ENCODE results near the gene CASZ1. TPM values are rescaled to one million over a fixed set of nuclear protein-coding genes. Genes with fewer than 3 reads are reported as not detected.

The CASZ1 gene
- total RNA-seq, 1 donor from 2014 or later, result 3.4 TPM

DNA sequence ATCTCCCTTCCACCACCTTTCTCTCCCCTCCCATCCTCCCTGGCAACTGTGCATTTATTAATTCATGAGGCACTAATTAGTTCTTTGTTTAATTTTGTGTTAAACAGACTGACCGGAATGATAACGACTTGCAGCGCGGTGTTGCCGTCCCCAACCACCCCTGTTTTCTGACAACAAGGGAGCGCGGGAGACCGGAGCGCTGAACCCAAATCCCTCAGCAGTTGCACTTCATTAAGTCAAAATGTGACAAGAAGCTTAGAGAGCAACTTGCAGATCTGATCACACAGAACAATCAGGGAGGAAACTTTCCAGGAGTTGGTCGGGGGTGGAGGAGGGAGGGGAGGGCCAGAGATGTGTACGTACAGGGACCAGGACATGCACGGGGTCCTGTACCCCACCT, 89.2 kb downstream of the CASZ1 start:
- Histone ChIP-seq H3F3A (ENCODE audit: low read depth) (peaks cover 44% of the 10 kb centered on the region), H3K36me3 (no peaks in the 10 kb centered on the region), H3K27me3 (peaks cover 17% of the 10 kb centered on the region), H4K20me1 (ENCODE audit: low read depth) (peaks cover 28% of the 10 kb centered on the region), H3K4me3 (no peak overlapping the region), H3K79me2 (ENCODE audit: low read depth) (no peaks in the 10 kb centered on the region), H3K4me1 (peaks cover 70% of the 10 kb centered on the region), H3K9me3 (ENCODE audit: low read depth) (no peaks in the 10 kb centered on the region), H3K27ac (no peak overlapping the region), H3K9ac (no peak overlapping the region), H3K4me2 (peak overlapping the region; percentile 69), H2AFZ (replicated peaks) (no peak overlapping the region)
- H3K4me3 Mint-ChIP-seq, result peak overlapping the region; percentile 81
- H3K27me3 Mint-ChIP-seq (ENCODE audit: insufficient read depth, low read depth), result peaks cover 25% of the 10 kb centered on the region
- H3K9me3 Mint-ChIP-seq, result no peaks in the 10 kb centered on the region
- TF ChIP-seq, protein P1, sequence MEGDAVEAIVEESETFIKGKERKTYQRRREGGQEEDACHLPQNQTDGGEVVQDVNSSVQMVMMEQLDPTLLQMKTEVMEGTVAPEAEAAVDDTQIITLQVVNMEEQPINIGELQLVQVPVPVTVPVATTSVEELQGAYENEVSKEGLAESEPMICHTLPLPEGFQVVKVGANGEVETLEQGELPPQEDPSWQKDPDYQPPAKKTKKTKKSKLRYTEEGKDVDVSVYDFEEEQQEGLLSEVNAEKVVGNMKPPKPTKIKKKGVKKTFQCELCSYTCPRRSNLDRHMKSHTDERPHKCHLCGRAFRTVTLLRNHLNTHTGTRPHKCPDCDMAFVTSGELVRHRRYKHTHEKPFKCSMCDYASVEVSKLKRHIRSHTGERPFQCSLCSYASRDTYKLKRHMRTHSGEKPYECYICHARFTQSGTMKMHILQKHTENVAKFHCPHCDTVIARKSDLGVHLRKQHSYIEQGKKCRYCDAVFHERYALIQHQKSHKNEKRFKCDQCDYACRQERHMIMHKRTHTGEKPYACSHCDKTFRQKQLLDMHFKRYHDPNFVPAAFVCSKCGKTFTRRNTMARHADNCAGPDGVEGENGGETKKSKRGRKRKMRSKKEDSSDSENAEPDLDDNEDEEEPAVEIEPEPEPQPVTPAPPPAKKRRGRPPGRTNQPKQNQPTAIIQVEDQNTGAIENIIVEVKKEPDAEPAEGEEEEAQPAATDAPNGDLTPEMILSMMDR (IDR thresholded peaks at IDR 0.05), result no peak
- TF ChIP-seq EZH2 (IDR thresholded peaks at IDR 0.05), result no peak
- TF ChIP-seq EZH2phosphoT487 (IDR thresholded peaks at IDR 0.05), result no peak
- peaks cover 2% of the 10 kb centered on the region for H3K36me3 Mint-ChIP-seq
- H3K4me1 Mint-ChIP-seq, result peaks cover 92% of the 10 kb centered on the region
- peak; percentile 71 for DNase-seq (ENCODE audit: low spot score)
- H3K27ac Mint-ChIP-seq, result peak overlapping the region; percentile 99

DNA sequence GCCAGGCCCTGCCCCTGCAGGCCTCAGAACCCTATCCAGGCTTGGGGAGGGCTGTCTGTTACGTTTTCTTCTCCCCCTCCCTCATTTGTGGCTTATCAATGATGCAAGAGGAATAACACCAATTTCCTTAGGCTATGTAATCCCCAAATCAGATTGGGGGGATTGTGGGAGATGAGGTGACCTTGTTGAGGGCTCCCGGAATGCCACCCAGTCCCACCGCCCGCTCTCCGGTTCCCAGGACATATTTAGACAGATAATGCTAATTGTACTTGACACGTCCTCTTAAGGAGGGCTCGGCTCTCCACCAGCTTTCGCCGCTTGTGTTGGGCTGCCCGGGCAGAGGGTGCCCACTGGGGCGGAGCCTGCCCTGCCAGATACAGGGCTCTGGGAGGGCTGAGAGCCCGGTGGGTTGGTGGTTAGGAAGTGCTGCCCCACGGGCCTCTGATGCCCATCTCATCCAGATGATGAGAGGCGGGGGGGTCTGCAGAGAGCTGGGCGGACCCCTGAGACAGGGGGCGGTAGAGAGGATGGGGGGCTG, 90.0 kb downstream of the CASZ1 start:
- H4K20me1 ChIP-seq (ENCODE audit: low read depth), result peaks cover 28% of the 10 kb centered on the region
- no peak overlapping the region for H3K27ac Mint-ChIP-seq
- peaks cover 92% of the 10 kb centered on the region for H3K4me1 Mint-ChIP-seq
- no peak overlapping the region for H3K4me3 ChIP-seq
- H3K27me3 Mint-ChIP-seq (ENCODE audit: insufficient read depth, low read depth), result peaks cover 26% of the 10 kb centered on the region
- peaks cover 78% of the 10 kb centered on the region for H3K4me1 ChIP-seq
- H2AFZ ChIP-seq (replicated peaks), result no peak overlapping the region
- H3K4me3 Mint-ChIP-seq, result no peak overlapping the region
- no peak overlapping the region for H3K27ac ChIP-seq
- H3K4me2 ChIP-seq, result peak overlapping the region; percentile 11
- TF ChIP-seq, protein P1 (IDR thresholded peaks at IDR 0.05), result no peak
- TF ChIP-seq EZH2phosphoT487 (IDR thresholded peaks at IDR 0.05), result no peak
- TF ChIP-seq EZH2 (IDR thresholded peaks at IDR 0.05), result no peak
- peaks cover 44% of the 10 kb centered on the region for H3F3A ChIP-seq (ENCODE audit: low read depth)
- no peaks in the 10 kb centered on the region for H3K79me2 ChIP-seq (ENCODE audit: low read depth)
- no peaks in the 10 kb centered on the region for H3K36me3 ChIP-seq
- H3K9ac ChIP-seq, result no peak overlapping the region
- peaks cover 2% of the 10 kb centered on the region for H3K36me3 Mint-ChIP-seq
- DNase-seq (ENCODE audit: low spot score), result no peak
- H3K9me3 ChIP-seq (ENCODE audit: low read depth), result no peaks in the 10 kb centered on the region
- H3K27me3 ChIP-seq, result peaks cover 17% of the 10 kb centered on the region
- no peaks in the 10 kb centered on the region for H3K9me3 Mint-ChIP-seq

DNA sequence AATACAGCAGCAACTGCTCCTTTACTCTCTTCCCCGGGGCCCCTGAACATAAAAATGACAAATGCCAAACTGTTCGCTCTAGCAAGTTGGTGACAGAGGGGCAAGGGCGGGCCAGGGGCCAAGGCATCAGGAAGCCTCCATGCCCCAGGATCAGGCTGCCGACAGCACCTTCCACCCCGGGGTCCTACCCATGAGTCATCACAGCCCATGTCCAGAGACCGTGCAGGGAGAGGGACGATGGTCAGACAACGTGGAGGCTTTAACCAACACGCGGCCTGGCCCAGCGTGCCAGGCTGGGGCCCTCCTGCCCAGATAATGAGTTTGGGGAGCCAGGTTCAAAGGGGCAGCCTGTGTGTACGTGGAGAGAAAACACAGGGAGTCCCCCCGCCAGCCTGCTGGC, 90.5 kb downstream of the CASZ1 start:
- Mint-ChIP-seq H3K4me3 (peak overlapping the region; percentile 52), H3K9me3 (no peaks in the 10 kb centered on the region), H3K36me3 (peaks cover 2% of the 10 kb centered on the region), H3K27ac (no peak overlapping the region), H3K4me1 (peaks cover 92% of the 10 kb centered on the region), H3K27me3 (ENCODE audit: insufficient read depth, low read depth) (peaks cover 26% of the 10 kb centered on the region)
- Histone ChIP-seq H2AFZ (replicated peaks) (no peak overlapping the region), H3F3A (ENCODE audit: low read depth) (peaks cover 44% of the 10 kb centered on the region), H3K79me2 (ENCODE audit: low read depth) (no peaks in the 10 kb centered on the region), H3K4me3 (no peak overlapping the region), H3K9ac (no peak overlapping the region), H3K27me3 (peaks cover 17% of the 10 kb centered on the region), H4K20me1 (ENCODE audit: low read depth) (peaks cover 28% of the 10 kb centered on the region), H3K27ac (no peak overlapping the region), H3K4me1 (peaks cover 80% of the 10 kb centered on the region), H3K4me2 (peak overlapping the region; percentile 11), H3K9me3 (ENCODE audit: low read depth) (no peaks in the 10 kb centered on the region), H3K36me3 (no peaks in the 10 kb centered on the region)
- no peak for TF ChIP-seq EZH2phosphoT487 (IDR thresholded peaks at IDR 0.05)
- no peak for TF ChIP-seq EZH2 (IDR thresholded peaks at IDR 0.05)
- TF ChIP-seq, protein P1 (IDR thresholded peaks at IDR 0.05), result no peak
- DNase-seq (ENCODE audit: low spot score), result no peak

Data from neural progenitor cell (in vitro differentiated cells).